GM18951 (cell line): Measurements from ENCODE around the gene COX14.

Source experiments
- POLR2A ChIP-seq: IDR thresholded peaks from 4 replicates; pipeline ENCODE4 v1.6.1; 2011; ENCODE audit warnings: mild to moderate bottlenecking; ENCODE audit not compliant: insufficient read length, insufficient read depth; ENCODE audit errors: extremely low read depth
- in situ Hi-C: fragments of 300-500 bp; cut with MboI; formaldehyde crosslinking; loops from one replicate; pipeline ENCODE4 v1.12.0; 2022; ENCODE audit warnings: low sequenced_read_pairs, mixed read lengths, inconsistent platforms; ENCODE audit not compliant: unreplicated experiment

Gene COX14

GRCh38 chr12:50089730-50090129 lies 22.3 kb upstream of the COX14 start:
- no peak for TF ChIP-seq POLR2A
- in situ Hi-C loops, result no loop called here

- no peak for TF ChIP-seq POLR2A
- in situ Hi-C loops, result no loop called here
Measured at GRCh38 chr12:50090391-50090790, 21.6 kb upstream of the COX14 start.

- TF ChIP-seq POLR2A, result no peak
- in situ Hi-C loops, result no loop called here
Measured at GRCh38 chr12:50097952-50098351, 14.1 kb upstream of the COX14 start.

- TF ChIP-seq POLR2A, result no peak
- in situ Hi-C loops, result no loop called here
Measured at GRCh38 chr12:50099302-50100008, 12.6 kb upstream of the COX14 start.

GRCh38 chr12:50100561-50100960 lies 11.5 kb upstream of the COX14 start:
- no peak for TF ChIP-seq POLR2A
- in situ Hi-C loops, result no loop called here

GRCh38 chr12:50101663-50102062 lies 10.4 kb upstream of the COX14 start:
- TF ChIP-seq POLR2A, result no peak
- in situ Hi-C loops, result no loop called here

- TF ChIP-seq POLR2A, result no peak
- in situ Hi-C loops, result no loop called here
Measured at GRCh38 chr12:50102131-50102531, 9.9 kb upstream of the COX14 start.

GRCh38 chr12:50102646-50103309 lies 9.3 kb upstream of the COX14 start:
- no peak for TF ChIP-seq POLR2A
- in situ Hi-C loops, result no loop called here

GRCh38 chr12:50103351-50103750 lies 8.7 kb upstream of the COX14 start:
- TF ChIP-seq POLR2A, result no peak
- in situ Hi-C loops, result no loop called here

- in situ Hi-C loops, result no loop called here
- no peak for TF ChIP-seq POLR2A
Measured at GRCh38 chr12:50103767-50104321, 8.2 kb upstream of the COX14 start, which contains the start of gene GPD1. Gene GPD1 (plus strand): TSS chr12:50104008. CDS start chr12:50104051, 43 bp downstream.

GRCh38 chr12:50104417-50105366 lies 7.3 kb upstream of the COX14 start:
- in situ Hi-C loops, result no loop called here
- TF ChIP-seq POLR2A, result no peak

- in situ Hi-C loops, result no loop called here
- TF ChIP-seq POLR2A, result no peak
Measured at GRCh38 chr12:50105913-50106450, 6.1 kb upstream of the COX14 start.

- TF ChIP-seq POLR2A, result no peak
- in situ Hi-C loops, result no loop called here
Measured at GRCh38 chr12:50106907-50107306, 5.1 kb upstream of the COX14 start.
